NCI-H1105 treated with DMSO at 0.1 percent for 48 hours (cell line): ENCODE measurements around the gene CNTN1.
"Not testable (repeated sequence)": the region's sequence is repeated elsewhere in the genome, so short reads cannot be mapped to it uniquely, and the experiment has no call there.

Experiments
- DNase-seq: peaks from one replicate; lab custom pipeline; 2025; lab: John Stamatoyannopoulos, UW

Gene CNTN1

DNA sequence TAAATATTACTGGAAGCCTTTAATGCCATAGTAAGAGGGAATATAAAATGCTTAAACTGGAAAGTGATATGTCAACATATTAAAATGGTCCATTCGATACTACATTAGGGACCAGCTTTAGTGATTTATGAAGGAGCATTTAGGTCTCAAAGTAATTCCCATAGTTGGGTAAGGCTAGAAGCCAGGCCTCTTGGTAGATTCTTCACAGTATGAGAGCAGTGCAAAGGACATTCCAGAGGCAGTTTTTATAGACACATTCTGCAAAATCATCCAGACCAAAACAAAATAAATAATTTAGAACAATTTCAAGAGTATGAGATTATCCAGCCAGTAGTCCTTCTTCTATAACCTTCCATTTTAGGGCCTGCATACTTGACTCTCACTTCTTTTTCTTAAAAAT, 353.3 kb downstream of the CNTN1 start:
- no peak for DNase-seq

DNA sequence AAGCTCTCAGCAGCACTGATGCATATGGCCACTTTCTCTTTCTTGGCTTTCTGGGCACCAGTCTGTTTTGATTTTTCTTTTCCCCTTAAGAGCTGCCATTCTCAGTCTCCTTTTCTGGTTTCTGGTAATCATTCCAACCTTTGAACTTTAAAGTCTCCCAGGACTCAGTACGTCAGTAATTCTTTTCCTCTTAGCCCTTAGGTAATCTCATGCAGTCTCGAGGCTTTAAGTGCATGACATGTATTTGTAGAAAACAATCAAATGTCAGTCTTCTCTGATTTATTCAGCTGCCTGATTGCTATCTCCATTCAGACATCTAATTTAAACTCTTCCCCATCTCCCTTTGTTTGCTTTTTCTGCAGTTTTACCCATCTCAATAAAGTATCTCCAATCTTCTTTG, 356.8 kb downstream of the CNTN1 start:
- no peak for DNase-seq

DNA sequence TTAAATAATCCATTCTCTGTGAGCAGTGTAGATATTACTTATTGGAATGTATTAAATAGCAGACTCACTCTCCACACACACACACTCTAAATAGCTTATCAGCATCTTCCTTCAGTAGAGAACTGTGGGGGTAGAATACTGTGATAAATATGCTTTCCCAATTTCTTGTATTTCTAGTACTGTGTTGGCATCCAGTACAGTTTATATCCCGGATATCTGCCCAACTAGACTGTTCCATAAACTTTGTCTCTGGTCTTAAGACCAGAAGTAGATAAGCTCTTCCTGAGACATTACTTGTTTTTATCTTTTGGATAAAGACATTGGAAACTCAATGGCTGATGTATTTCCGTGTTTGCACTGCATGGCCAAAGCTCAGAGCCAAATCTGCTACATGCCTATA, 359.7 kb downstream of the CNTN1 start:
- DNase-seq = no peak

DNA sequence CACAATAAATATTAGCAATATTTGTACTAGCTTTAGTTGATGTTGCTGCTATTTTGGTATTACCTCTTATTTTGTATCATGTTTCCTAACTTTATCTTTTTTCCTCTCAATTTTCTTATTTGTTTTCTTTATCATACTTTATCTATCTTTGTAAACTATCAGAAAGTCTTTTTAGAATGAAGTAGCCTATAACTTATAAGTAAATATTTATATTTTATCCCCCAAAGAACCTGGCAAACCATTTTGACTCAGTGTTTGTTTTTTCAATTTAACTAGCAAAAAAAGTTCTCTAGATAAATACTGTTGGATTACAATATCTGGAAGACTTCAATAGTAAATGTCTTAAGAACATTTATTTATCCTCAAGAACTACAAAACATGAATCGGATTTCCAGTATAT, 360.2 kb downstream of the CNTN1 start:
- DNase-seq = no peak

DNA sequence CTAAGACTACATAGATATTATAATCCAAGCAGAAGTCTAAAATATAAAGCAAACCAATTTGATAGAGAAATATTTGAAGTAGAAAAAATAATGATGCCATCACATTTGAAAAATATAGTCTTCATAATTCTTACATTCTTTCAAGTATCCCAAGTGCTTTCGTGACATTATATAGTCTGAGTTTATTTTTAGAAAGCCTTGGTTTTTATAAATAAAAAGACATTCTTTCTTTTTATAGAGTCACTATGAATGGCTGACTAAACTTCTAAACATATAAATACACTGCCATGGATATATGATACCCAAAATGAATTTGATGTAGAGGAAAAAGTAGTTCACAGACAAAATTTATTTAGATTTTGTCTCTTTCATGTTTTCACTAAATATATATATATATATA, 360.8 kb downstream of the CNTN1 start:
- no peak for DNase-seq

DNA sequence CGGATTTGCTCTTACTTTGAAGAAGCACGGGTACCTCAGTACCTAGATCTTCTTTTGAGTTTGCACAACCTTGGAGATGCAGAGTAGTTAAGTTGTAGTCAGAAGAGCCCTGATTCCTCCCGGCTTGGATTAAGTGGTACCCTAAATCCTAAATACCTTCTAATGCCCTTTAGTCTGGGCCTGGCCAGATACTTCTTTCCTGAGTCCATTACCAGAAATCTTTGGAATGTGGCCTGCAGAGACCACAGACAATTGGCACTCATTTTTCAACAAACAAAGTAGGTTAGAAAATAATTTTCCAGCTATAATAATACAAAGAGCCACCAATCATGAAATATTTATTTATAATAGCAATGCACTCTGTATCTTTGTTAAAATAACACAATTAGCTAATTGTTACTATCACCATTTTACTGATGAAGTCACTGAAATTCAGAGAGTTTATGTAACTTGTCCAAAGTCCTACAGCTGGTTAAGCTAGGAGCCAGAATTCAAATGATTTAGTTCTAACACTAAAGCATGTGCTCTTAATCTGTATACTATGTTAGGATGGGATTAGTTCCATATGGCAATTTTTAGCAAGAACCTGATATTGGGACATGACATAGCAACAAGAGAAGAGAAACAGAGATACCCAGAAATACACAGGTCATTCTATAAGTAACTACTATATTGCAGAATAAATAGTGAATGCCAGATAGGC, 363.8 kb downstream of the CNTN1 start:
- no peak for DNase-seq

DNA sequence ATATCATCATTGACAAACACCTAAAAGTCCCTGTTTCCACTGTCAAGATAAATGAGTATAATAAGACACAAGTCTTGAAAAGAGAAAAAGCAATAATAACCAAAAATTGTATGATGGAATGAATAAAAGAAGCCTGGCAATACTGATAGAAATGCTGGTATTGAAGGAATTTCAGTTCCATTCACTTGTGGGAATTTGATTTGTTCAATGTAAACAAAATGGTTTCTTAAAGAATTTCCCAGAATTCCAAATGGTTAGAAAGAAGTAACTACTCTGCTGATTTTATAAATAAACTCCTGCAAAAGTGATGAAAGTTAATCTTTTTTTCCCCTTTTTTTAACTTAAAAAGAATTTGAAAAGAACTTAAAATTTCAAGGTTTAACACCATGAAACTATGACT, 366.0 kb downstream of the CNTN1 start:
- no peak for DNase-seq

DNA sequence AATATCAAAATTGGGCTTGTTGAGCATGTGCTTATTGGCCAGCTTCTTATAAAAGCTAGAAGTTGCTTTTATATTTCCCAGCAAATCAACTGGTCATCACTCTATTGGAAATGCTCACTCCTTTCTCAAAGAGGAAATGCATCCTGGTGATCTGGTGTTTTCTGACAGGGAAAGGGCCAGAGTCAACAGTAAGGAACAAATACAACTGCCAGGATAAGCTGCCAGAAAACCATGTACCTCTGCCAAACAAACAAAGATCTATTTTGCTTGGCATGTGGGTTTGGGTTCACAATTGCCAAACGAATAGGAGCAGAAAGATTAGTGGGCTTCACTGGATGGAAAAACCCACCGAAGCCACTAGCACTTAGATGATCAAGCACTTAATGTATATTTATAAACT, 369.0 kb downstream of the CNTN1 start:
- DNase-seq = no peak

DNA sequence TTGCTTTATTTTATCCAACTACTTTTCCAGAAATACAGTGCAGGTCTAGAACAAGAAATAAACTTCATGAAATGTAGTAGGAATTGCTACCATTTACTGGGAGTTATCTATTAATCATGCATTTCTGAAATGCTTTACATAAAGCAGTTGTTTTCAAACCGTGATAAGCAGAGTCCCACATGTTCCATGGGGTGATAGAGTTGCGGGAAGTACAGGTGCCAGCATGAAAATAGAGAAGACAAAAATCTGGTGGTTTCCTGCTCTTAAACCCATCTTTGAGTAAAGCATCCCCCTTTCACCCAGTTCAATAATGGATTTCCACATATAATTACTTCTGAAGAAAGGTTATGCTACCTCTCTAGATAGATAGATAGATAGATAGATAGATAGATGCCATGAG, 372.2 kb downstream of the CNTN1 start:
- no peak for DNase-seq

DNA sequence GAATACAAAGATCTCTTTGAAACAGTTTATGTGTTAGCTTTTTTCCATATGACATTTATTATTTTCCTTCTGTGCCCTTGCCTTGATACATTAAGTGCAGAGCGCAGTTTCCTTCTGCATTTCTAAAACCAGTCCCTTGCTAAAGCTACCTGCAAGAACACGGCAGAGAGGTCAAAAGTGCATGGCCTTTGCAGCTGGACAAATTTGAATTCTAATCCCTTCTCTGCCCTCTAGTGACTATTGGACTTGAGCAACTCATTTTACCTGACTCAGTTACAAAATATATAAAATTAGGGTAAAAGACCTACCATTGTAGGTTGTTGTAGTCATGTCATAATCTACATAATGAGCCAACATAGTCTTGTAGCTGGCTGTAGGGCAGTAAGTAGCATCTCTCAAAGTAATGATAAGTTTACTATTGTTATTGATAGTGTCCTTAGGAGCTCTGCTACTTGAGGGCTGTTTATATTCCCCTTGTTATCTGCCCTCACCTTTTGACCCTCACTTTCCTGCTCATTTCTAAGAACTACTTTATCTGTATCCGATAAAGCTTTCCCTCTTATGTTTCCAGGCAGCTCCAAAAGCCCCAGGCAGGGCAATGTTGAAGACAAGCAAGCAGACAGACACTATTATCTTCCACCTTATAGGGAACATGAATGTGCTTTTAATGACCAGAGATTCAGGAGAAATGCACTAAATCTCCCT, 375.9 kb downstream of the CNTN1 start:
- DNase-seq = no peak

DNA sequence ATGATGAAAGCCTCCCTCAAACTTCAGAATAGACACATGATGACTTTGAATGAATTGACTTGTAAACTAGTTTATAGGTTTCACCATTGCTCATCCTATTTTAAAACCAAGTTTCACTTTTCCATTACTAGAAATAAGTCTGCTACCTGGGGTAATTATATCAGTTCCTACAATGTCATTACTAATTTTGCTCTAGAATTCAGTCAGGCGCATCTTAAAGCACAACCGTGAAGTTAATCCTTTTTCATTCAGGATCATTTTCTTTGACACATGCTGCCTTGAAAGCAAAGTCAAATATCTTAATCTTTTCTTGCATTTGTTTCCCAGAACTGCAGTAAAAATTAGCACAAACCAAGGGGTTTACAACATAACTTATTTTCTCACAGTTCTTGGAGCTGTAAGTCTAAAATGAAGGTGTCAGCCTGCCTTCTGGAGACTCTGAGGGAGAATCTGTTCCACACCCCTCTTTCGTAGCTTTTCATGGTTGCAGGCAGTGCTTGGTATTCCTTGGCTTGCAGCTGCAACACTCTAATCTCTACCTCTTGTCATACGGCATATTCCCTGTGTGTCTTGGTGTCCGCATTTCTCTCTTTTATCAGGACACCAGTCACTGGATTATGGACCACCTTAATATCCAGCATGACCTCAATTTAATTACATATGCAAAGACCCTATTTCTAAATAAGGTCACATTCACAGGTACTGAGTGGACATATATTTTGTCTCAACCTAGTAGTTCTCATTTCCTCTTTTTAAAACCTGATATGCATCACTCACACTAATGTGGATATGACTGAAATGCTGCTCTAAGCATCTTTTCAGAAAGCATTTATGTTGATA, 381.6 kb downstream of the CNTN1 start:
- DNase-seq = no peak

DNA sequence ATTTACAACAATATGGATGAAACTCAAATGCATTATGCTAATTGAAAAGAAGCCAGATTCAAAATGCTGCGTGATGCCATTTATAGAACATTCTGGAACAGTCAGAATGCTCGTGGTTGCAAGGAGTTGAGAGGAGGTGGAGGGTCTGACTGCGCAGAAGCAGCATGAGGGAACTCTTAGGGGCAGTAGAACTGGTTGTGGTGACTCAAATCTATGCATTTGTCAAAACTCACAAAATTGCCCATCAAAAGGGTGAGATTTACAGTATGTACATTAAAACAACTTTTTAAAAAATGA, 382.2 kb downstream of the CNTN1 start:
- no peak for DNase-seq

DNA sequence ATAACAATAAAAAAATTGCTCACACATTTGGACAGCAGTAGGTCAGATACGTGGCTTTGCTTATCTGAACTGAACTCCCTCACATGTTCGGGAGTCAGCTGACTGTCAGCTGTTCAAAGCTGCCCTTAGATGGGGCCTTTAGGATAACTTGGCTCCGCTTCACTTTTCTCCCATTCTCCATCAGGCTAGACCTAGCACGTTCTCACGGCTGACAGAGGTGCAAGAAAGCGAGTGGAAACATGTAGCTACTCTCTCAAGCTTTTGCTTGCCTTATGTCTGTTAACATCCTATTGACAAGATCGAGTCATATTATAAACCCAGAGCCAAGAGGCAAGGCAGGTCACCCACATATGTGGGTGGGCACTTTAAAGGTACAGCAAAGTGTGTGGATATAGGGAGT, 383.9 kb downstream of the CNTN1 start:
- no peak for DNase-seq

DNA sequence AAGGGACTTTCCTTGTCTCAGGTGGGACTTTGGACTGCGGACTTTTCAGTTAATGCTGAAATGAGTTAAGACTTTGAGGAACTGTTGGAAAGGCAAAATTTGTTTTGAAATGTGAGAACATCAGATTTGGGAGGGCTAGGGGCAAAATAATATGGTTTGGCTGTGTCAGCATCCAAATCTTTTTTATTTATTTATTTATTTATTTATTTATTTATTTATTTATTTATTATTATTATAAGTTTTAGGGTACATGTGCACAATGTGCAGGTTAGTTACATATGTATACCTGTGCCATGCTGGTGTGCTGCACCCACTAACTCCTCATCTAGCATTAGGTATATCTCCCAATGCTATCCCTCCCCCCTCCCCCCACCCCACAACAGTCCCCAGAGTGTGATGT, 389.0 kb downstream of the CNTN1 start:
- DNase-seq = not testable (repeated sequence)

DNA sequence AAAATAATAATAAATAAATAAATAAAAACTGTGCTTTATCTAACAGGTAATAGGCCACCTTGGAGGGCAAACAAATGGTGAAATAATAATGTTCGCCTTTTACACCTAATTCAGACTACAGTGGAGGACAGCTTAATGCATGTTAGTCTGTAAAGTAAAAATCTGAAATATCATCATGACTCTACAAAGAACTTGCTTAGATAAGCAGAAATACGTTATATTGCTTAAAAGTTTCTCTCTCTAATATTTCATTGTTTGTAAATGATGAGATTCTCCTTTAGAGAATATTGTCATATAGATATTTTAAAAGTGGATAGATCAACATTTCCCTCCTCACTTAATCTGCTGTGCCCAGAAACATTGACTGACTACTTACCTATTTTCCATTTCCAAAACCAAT, 397.2 kb downstream of the CNTN1 start:
- no peak for DNase-seq

DNA sequence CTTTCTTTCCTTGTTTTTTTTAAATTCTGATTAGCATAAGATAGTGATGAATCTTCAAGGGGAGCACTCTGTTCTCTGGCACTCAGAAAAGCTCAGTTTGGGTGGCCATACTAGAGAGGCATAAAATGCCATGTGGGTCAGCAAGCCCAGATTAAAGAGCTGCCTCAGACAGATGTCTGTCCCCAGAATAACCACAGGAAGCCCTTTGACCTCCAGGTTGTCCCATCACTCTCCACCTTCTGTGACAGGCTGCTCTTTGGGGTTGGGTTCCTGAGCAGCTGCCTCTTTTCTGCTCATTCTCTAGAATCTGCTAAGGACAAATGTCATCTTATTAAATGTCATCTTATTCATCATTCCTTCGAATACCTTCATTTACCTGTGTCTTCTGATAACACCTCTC, 399.9 kb downstream of the CNTN1 start:
- no peak for DNase-seq

DNA sequence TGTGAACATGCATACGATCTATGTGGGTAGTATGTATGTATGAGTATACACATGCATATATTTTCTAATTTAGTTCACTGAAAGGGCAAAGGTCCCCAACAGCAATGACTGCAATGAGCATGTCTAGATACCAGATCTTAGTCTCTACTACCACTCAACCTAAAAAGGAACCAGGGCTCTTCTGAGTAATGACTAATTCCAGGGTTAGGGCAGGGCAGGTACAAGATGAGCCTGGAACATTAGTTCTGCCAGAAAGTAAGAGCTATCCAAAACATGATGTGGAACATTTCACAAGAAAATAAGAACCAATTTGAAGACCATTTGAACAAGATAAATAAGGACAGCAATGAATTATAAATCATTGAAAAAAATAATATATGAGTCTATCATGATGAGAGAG, 404.6 kb downstream of the CNTN1 start:
- DNase-seq = no peak

DNA sequence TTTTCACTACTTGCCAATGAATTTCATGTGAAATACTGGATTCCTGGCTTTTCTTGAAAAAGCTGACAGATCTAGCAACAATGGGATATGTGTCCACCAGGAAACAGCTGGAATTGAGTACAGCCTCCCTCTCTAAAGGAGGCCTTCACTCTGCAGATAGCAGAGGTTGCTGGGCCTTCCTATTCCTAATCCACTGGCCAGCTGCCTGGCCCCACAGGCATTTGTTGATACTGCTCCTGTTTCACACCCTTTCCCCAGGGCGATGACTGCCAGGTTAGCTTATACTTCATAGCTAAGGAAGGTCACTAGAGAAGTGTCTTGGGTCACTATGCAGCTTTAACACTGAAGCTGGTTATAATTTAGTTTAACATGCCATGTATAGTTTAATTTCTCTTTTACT, 408.3 kb downstream of the CNTN1 start:
- DNase-seq = no peak

DNA sequence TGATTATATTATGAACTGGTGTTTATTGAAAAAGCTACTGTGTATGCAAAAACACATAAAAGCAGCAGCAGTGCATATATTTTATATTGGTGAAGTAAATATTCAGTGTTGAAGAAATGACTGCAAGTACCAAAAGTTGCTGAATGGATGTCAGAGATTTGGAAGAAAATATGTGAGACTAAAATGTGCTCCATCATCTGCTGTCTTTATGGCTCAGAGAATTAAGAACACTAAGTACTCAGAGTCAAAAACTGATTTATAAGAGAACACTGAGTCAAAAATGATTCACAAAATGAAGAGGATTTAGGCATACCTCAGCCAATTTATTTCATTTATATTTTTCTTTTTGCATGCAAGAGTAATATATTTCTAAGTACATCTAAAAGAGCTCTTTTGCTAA, 409.6 kb downstream of the CNTN1 start:
- no peak for DNase-seq

DNA sequence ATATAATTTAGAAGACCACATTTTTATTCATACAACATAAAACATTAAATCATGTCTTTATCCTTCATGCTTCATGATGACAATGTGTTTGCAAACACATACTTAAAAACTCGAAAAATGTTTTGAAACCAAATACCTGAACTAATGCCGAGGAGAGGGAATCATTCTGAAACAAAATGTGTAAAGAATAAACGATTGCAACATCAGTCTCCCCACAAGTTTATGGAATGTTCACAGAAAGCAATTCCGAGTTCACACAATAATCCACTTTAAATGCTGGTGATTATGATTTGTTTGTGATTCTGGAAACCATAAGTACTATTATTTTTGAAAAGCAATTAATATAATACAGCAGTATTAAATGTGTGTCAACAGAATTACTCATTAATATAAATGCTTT, 411.4 kb downstream of the CNTN1 start:
- DNase-seq = no peak

DNA sequence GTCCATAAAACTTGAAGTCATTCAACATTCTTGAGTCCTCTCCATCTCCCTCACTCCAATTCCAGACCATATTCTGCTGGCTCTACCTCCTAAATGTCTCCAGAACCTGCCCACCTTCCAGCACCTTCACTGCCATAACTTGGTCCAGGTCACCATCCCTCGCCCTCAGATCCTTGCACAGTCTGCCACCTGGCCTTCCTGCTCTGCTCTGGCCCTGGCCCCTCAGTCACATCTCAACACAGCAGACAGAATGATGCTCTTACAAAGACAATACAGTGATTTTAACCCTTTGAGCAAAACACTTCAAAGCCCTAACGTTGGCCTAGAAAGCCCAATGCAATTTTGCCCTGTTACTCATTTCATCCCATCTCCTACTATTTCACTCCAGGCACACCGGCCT, 414.1 kb downstream of the CNTN1 start:
- no peak for DNase-seq

DNA sequence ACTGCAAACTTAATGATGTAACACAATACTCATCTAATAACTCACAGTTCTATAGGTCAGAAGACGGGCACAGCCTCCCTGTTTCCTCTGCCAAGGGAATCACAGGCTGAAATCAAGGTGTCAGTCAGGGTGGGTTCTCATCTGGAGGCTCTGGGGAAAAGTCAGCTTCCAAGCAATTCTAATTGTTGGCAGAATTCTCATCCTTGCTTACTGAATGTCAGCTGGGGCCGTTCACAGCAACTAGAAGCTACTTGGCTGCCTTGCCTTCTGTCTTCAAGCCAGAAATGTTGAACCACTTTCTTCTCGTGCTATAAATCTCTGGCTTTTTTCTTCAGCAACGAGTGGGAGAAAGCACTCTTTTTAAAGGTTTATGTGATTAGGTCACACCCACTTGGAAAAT, 415.8 kb downstream of the CNTN1 start:
- no peak for DNase-seq

DNA sequence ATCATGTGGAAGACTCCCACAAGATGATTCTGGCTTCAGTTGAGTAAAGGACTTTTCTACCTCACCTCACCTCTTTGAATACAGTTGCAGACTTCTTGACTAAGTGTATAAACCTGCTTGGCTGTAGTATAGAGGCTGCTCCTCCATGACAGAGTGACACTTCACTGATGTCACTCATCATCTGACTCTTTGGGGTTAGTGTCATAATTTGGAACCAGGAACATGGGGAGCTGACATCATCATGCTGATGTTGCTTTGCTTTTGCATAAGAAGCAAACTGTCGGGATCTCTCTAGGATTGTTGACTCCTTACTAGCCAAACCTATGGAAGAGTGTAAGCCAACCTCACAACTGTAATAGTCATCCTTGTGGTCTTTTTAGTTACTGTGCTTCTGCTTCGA, 420.7 kb downstream of the CNTN1 start:
- no peak for DNase-seq
